GM21825 (cell line): Measurements from ENCODE around the gene MTHFSD.

Experiments used
- ATAC-seq: cut with Tn5 transposase; IDR thresholded peaks from one replicate; pipeline ENCODE4 v1.9.1; 2021; ENCODE audit warnings: mild to moderate bottlenecking, moderate library complexity; ENCODE audit not compliant: unreplicated experiment

MTHFSD gene

GRCh38 chr16:86494039-86494564 is 60.9 kb downstream of the MTHFSD start:
- ATAC-seq = no peak

GRCh38 chr16:86492961-86493629 is 61.9 kb downstream of the MTHFSD start:
- ATAC-seq = no peak

GRCh38 chr16:86492267-86492960 is 62.6 kb downstream of the MTHFSD start:
- no peak for ATAC-seq

GRCh38 chr16:86491640-86492023 is 63.4 kb downstream of the MTHFSD start:
- no peak for ATAC-seq

GRCh38 chr16:86490859-86491639 is 64.0 kb downstream of the MTHFSD start:
- no peak for ATAC-seq

- no peak for ATAC-seq
These were observed 69.3 kb downstream of the MTHFSD start for GRCh38 chr16:86485746-86486145.

GRCh38 chr16:86484240-86484639 is 70.8 kb downstream of the MTHFSD start:
- no peak for ATAC-seq

- ATAC-seq = no peak
These were observed 73.4 kb downstream of the MTHFSD start for GRCh38 chr16:86481607-86482006.

- no peak for ATAC-seq
These were observed 74.6 kb downstream of the MTHFSD start for GRCh38 chr16:86480444-86480843.
